Measurements from ENCODE around the gene A2M.

DNA sequence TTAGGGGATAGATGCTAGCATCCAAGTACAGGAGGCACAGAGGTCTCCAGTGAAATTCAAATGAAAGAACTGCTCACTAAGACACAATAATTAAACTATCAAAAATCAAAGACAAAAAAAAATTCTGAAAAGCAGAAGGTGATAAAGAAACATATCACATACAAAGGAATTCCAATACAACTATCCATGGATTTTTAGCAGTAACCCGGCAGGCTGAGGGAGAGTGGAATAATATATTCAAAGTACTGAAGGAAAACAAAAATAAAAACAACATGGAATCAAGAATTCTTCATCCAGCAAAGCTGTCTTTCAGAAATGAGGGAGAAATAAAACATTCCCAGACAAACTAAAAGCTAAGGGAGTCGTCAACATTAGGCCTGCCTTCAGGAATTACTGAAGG, 31.9 kb downstream of the A2M start:
- no peak for TF ChIP-seq RFX5 (IDR thresholded peaks at IDR 0.05; ENCODE audit: low read depth, low read length)
- no peak for TF ChIP-seq POLR2AphosphoS5 (IDR thresholded peaks at IDR 0.05; ENCODE audit: low read length)
- no peak for TF ChIP-seq SIX5 (IDR thresholded peaks at IDR 0.05; ENCODE audit: low read depth, low read length, severe bottlenecking)
